GM12874 (cell line): ENCODE measurements around the gene PGM3.

Experiments
- CTCF ChIP-seq: IDR thresholded peaks from 2 replicates; pipeline ENCODE4 v1.5.1; 2011; ENCODE audit warnings: low read depth, mild to moderate bottlenecking, control low read depth, low read length, moderate library complexity; ENCODE audit not compliant: insufficient read depth

Gene PGM3

GRCh38 chr6:83218646-83219045, 25.6 kb upstream of the PGM3 start:
- no peak for TF ChIP-seq CTCF

GRCh38 chr6:83216806-83217205, 23.7 kb upstream of the PGM3 start:
- no peak for TF ChIP-seq CTCF

GRCh38 chr6:83215131-83216047, 22.3 kb upstream of the PGM3 start:
- TF ChIP-seq CTCF = peak; percentile 79

- no peak for TF ChIP-seq CTCF
Observed at GRCh38 chr6:83202031-83202430, 9.0 kb upstream of the PGM3 start.

- no peak for TF ChIP-seq CTCF
Observed at GRCh38 chr6:83199863-83200225, 6.8 kb upstream of the PGM3 start.

- TF ChIP-seq CTCF = no peak
Observed at GRCh38 chr6:83199173-83199862, 6.3 kb upstream of the PGM3 start.

- no peak for TF ChIP-seq CTCF
Observed at GRCh38 chr6:83198486-83199172, 5.6 kb upstream of the PGM3 start.
